NCI-H510A treated with DMSO at 0.1 percent for 48 hours (cell line): ENCODE measurements around the gene DMPK.
A peak's percentile ranks its signal among the peaks of the same experiment; 100 is the strongest.
"Not testable (repeated sequence)": the region's sequence is repeated elsewhere in the genome, so short reads cannot be mapped to it uniquely, and the experiment has no call there.

Experiments used
- DNase-seq: peaks from one replicate; lab custom pipeline; 2025; lab: John Stamatoyannopoulos, UW

The DMPK gene

DNA sequence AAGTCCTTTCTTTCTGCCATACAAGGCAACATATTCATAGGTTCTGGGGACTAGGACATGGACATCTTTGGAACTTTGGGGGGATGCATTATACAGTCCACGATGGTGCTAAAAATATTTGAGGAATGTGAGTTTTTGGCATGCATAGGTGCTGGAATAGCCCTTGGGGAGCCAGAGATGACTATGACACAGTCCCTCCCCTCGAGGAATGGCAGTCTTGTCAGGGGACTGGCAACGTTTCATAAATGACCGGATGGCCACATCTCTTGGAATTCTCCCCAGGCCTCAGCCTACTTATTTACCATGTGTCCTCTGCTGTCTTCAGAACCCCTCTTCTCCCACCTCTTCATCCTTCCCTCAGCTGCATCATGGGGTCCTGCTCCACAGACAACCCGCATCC, 35.4 kb downstream of the DMPK start:
- no peak for DNase-seq

DNA sequence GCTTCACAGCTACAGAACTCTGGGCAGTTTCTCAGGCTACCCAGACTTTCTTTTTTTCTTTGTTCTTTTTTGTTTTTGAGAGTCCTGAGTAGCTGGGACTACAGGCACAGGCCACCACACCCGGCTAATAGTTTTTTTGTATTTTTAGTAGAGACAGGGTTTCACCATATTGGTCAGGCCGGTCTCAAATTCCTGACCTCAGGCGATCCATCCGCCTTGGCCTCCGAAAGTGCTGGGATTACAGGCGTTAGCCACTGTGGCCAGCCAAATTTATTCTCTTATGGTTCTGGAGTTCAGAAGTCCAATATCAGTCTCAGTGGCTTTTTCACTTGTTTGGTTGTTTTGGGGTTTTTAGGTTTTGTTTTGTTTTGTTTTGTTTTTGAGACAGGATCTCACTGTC, 36.7 kb downstream of the DMPK start:
- no peak for DNase-seq

DNA sequence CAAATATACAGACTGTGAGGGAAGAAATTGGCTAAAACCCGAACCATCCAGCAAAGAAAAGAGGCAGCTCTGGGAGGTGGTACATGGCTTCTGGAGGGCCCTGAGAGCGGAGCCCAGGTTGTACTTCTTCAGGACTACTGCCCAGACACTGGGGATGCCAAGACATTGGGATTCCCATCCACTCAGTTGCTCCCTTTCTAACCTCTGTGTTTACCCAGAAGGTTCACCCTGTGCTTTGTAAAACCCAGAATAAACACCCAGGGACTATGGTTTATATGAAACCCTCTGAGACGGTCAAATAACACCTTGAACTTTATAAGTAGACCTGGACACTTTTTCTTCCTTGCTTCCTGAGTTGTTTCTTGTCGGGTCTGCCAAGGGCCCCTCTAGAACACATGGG, 39.3 kb downstream of the DMPK start:
- DNase-seq: no peak

- DNase-seq: no peak
These were observed 42.5 kb downstream of the DMPK start for GRCh38 chr19:45739498-45740439.

- no peak for DNase-seq
These were observed 49.0 kb downstream of the DMPK start, which contains the start of gene MEIOSIN for GRCh38 chr19:45733160-45733810. MEIOSIN (plus strand) TSS chr19:45733439; CDS start chr19:45735377, 1,938 bp downstream.

DNA sequence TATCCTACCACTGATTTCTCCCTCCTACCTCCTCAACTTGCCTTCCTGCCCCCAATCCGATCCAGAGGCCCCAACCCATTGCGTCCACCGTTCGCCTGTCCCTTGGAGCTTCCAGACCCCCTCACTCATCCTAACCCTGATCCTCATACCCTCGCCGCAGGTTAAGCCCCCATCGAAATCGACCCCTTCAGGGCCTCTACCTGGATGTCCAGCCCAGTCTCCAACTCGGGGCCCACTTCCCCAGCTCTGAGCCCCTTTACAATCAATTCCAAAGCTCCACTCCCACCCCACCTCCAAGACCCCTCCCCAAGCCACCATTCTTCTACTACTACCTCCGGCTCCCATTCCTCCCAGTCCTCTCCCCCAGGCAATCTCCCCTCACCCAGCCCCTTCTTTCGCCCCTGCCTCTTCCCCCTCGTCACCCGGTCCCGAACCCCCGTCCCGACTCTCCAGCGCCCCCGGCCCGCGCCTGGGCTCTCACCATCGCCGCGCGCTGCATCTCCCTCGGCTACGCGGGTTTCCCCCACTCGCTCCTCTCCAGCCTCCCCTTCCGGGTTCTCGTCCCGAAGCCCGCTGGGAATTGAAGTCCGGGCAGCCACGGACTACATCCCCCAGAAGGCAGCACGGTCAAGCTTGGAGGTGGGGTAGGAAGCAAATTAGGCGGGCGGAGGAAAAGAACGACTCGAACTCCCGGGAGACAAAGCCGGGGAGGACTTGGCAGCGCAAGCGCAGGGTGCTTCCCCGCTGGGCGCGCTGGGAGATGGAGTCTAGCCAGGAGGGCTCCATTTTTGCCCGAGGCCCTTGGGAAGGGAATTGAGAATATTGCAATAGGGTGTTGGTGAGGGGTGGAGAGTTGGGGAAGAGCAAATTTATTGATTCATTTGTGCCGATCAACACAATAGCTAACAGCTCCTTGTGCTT, 51.7 kb downstream of the DMPK start, which contains the start of gene FBXO46:
TSS of gene FBXO46 (minus strand) at position 529 of the 921 bp plus-strand sequence. CDS start 17,401 bp downstream, outside the sequence.
- DNase-seq: peak; percentile 98

DNA sequence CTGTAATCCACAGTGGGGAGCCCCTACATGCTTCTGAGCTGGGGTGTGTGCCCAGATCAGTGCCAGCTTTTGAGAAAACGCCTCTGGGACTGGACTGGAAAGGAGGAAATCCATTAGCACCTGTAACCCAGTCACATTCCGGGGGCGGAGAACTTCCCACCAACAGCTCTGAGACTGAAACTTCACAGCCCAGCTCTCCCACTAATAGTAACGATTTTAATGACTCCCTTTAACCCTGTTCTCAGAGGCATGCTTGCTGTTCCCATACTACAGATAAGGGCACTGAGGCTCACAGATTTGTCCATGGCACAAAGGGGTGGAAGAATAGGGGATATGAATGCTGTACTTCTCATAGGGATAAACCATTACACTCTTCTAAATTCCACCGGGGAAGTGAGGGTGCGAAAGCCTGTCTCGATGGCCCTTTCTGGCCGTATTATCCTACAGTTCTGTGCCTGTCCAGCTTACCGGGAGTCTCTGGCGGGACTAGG, 52.4 kb downstream of the DMPK start:
- DNase-seq: no peak

DNA sequence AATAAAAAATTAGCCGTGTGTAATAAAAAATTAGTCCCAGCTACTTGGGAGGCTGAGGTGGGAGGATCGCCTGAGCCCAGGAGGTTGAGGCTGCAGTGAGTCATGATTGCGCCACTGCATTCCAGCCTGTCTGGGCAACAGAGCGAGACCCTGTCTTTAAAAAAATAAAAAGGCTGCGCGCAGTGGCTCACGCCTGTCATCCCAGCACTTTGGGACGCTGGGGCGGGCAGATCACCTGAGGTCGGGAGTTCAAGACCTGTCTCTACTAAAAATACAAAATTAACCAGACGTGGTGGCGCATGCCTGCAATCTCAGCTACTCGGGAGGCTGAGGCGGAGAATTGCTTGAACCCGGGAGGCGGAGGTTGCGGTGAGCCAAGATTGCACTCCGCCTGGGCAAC, 53.6 kb downstream of the DMPK start:
- DNase-seq: not testable (repeated sequence)

DNA sequence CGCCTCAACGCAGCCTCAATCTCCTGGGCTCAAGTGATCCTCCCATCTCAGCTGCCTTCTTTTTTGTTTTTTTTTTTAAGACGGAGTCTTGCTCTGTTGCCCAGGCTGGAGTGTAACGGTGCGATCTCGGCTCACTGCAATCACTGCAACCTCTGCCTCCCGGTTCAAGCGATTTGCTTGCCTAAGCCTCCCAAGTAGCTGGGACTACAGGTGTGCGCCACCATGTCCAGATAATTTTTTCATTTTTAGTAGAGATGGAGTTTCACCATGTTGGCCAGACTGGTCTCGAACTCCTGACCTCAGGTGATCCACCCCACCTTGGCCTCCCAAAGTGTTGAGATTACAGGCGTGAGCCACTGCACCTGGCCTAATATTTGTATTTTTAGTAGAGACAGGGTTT, 62.2 kb downstream of the DMPK start:
- DNase-seq: not testable (repeated sequence)
